Hematopoietic multipotent progenitor cell treated with erythropoietin and hydrocortisone succinate and interleukin-3 and kit ligand, for 17 days (in vitro differentiated cells): ENCODE data around the gene FXR2.
"Not testable (repeated sequence)": the region's sequence is repeated elsewhere in the genome, so short reads cannot be mapped to it uniquely, and the experiment has no call there.

ENCODE experiments used
- DNase-seq: peaks from one replicate; pipeline ENCODE4 v3.0.0-alpha.2; 2015; ENCODE audit warnings: low spot score

FXR2 gene

DNA sequence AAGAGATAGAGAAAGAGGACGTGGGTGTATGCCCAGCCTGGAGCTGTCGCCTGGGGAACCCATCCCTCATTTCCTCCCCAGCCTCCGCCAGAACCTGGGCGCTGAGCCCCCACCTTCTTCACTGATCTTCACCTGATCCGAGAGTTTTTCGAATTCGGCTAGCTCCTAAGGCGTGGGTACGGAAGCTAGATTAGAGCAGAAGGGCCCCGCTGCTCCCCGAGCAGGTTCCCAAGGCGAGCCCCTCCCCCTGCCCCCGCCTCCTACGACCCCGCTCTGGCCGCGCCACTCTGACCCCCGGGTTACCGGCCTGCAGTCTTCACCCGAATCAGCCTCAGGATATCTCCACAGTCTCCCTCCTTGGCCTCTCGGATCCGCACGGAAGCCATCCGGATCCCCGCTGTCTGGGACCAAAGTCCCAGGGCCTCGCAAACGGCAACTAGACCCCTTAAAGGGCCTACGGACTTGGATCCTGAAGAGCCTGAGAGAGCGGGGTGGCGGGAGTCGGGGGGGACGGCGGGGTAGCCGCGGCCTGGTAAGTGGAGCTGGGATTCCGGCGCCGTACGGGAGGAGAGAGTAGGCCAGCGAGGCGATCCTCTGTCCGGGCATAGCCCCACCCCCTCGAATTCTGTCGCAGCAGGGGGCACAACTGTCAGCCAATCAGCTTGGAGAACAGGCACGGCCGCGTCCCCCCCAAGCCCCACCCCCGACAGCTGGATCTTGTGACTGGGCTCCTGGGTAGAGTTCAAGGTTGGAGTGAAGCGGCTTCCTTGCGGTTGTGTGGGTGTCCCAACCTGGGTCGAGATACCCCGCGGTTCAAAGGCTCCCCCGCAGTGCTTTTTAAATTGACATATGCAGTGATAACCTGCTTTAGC lies 12.8 kb upstream of the FXR2 start, which contains the start of gene SAT2:
Gene SAT2, minus strand, starts transcription at position 572 of the 872 bp plus-strand sequence. Its CDS starts 186 bp downstream, at position 386.
- DNase-seq = peak; percentile 83

GRCh38 chr17:7626956-7627249 lies 12.2 kb upstream of the FXR2 start:
- no peak for DNase-seq

- no peak for DNase-seq
These were observed 11.6 kb upstream of the FXR2 start for GRCh38 chr17:7626307-7626706.

- DNase-seq = not testable (repeated sequence)
These were observed 11.1 kb upstream of the FXR2 start for GRCh38 chr17:7625749-7626148.

DNA sequence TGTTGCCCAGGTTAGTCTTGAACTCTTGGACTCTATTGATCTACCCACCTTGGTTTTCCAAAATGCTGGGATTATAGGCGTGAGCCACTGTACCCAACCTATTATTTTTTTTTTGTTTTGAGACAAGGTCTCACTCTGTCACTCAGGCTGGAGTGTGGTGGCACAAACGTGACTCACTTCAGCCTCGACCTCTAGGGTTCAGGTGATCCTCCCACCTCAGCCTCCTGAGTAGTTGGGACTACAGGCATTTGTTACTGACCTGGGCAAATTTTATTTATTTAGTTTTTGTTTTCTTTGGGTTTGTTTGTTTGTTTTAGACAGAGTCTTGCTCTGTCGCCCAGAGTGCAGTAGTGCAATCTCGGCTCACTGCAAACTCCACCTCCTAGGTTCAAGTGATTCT lies 9.0 kb upstream of the FXR2 start:
- DNase-seq = no peak

GRCh38 chr17:7620835-7621234 lies 6.1 kb upstream of the FXR2 start:
- DNase-seq = no peak

GRCh38 chr17:7618608-7619007 lies 3.9 kb upstream of the FXR2 start:
- DNase-seq = no peak

DNA sequence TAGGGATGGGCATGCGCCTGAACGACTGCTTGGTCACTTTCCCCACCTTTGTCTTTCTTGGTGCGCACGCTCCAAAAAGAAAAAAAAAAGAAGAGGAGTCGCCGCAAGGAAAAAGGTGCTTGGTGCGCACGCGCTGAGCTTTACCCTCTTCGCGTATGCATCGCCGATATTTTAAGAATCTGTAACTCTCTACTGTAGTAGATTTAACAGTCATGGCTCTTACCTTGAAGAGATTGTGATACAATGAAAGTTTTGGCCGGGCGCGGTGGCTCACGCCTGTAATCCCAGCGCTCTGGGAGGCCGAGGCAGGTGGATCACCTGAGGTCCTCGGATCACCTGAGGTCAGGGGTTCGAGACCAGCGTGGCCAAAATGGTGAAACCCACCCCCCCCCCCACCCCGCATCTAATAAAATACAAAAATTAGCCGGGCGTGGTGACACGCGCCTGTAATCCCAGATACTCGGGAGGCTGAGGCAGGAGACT lies 609 bp upstream of the FXR2 start:
- DNase-seq = no peak

GRCh38 chr17:7613769-7614424 lies 800 bp downstream of the FXR2 start:
- peak; percentile 42 for DNase-seq

DNA sequence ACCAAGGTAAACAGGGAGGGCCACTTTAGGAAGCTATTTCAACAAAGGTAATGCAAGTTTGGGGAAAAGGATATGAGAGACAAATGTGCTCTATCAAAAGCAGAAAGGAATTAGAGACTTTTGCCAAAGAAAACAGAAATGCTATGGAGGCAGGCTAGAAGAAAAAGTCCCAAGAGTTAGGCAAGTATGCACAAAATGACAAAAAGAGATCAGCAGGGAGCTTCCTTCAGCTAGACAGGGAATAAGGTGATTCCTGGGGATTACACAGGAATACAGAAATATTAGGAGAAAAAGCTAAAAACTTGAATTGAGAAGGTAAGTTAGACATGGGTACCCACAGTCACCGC lies 2.4 kb downstream of the FXR2 start:
- DNase-seq = no peak

DNA sequence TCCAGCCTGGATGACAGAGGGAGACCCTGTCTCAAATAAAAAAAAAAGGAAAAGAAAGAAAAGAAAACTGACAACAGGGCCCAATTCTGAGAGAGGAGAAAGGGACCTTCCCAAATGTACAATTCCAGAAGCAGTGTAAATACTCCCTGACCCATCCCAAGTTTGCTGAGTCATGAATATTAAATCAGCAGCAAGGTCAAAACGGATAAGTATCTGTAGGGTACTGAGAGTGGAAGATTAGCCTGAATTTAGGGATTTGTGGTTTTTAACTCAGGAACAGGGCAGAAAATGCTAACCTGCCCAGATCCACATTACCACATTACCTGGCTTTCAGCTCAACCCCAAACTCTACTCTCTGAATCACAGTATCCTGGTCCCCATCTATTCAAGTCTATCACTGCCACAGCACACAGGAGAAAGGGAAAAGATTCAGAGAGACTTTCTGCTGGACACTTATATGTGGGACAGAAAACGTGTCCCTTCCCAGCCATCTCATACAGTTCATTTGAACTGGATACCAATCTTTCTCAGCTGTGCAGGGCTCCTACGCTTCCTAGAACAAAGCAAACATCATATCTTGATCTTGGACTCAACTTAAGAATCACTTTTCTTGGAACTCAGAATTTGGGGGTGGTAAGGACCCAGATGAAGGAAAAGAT lies 2.9 kb downstream of the FXR2 start:
- peak; percentile 28 for DNase-seq

GRCh38 chr17:7610641-7611040 lies 4.1 kb downstream of the FXR2 start:
- DNase-seq = no peak

GRCh38 chr17:7606280-7606679 lies 8.4 kb downstream of the FXR2 start:
- no peak for DNase-seq

- not testable (repeated sequence) for DNase-seq
These were observed 17.1 kb downstream of the FXR2 start for GRCh38 chr17:7597561-7597960.

DNA sequence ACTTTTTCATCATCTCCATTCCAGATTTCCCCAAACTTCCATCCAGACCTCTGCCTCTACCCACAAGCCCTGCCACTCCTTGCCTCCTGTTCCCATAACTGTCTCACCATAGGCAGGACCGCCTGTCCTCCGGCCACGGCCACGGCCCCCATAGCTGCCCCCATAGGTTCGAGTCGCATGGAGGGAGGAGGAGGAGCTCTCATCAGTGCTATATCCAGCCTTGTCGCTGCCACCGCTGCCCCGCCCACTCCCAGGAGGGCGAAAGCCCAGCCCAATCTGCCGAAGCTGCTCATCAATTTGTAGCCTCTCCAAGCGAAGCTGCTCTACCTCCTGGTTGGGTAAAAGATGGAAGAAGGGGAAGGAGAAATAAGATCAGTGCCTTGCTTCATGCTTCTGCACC lies 21.4 kb downstream of the FXR2 start:
- DNase-seq = no peak

DNA sequence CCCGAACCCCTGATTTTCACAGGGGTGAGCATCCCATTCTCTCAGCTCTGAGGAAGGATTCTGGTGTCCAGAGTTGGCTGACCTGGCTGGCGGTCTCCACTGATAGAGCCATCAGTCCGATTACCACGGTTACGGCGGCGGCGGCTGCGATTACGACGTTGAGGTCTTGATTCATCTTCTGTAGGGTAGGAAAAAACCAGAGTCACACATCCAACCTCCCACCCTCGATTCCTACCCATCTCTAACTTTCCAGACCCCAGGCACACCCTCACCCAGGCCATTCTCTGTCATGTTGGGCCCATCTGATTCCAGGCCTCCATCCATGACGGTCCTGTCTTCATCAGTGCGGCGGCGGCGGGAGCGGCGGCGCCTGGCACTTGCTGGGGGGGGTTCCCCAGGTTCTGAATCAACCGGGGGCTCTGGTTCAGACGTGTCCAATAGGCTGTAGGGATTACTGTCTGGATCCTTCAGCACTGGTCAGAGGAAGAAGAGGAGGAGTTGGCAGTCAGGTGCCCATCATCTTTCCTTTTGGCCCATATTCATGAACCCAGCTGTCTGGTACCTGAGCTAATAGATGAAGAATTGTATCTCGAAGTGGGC lies 22.2 kb downstream of the FXR2 start:
- DNase-seq = no peak

DNA sequence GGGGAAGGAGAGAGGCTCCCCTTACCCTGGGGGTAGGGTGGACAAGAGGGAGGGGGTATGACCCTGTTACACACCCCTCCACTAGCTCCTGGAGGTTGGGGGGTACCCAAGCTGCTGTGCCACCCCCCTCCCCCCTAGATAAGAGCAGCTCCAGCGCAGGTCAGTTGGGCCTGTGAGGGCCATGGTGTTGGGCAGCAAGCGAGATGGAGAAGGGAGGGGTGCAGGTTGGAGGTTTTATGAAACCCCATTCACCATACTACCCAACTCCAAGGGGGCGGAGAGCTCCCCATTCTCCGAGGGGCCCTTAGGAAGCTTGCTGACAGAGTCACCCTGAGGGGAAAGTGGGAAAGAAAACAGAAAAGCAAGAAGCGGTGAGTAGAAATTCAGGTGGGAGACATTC lies 23.1 kb downstream of the FXR2 start:
- no peak for DNase-seq

- no peak for DNase-seq
These were observed 24.0 kb downstream of the FXR2 start for GRCh38 chr17:7590743-7591142.

- DNase-seq = no peak
These were observed 24.6 kb downstream of the FXR2 start, which contains the start of gene SOX15 for GRCh38 chr17:7589891-7590691. Gene SOX15, minus strand, starts transcription at chr17:7590094. Its CDS starts 418 bp downstream, at chr17:7589676.

DNA sequence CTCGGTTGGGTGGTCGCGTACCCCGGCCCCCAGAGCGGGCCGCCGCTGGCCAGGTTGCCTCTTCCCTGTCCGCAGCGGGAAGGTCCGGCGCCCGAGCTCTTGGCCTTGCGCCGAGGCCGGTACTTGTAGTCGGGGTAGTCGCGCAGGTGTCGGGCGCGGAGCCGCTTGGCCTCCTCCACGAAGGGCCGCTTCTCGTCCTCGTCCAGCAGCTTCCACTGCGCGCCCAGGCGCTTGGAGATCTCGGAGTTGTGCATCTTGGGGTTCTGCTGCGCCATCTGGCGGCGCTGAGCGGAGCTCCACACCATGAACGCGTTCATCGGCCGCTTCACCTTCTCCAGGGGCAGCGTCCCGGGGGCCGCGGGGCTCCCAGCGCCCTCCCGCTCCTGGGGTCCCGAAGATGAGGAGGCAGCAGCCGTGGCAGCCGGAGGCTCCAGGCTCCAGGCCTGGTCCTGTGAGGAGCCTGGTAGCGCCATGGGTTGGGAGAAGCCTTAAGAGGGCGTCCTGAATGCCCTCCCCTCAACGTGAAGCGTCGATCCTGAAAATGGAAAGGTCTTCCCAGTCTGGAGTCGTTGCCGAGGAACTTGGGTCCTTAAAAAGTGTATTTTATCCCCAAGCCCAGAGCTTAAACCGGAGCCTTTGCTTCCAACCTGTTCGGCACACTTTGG lies 25.4 kb downstream of the FXR2 start:
- DNase-seq = peak; percentile 84

GRCh38 chr17:7588553-7589203 lies 26.0 kb downstream of the FXR2 start:
- DNase-seq = no peak
